ENCODE data around the gene MYCBPAP.

DNA sequence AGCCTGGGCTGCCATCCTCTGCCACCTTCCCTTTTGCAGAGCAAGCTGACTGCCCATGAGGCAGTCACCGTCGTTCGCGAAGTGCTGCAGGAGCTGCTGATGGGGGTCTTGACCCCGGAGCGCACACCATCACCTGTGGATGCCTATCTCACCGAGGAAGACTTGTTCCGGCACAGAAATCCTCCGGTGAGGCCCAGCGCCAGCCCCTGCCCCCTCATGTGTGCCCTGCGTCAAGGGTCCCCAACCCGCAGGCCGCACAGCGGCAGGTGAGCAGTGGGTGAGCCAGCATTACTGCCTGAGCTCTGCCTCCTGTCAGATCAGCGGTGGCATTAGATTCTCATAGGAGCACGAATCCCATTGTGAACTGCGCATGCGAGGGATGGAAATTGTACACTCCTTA is 16.6 kb downstream of the MYCBPAP start:
- TF ChIP-seq POLR2A (IDR thresholded peaks at IDR 0.05) (no peak), CTCF (IDR thresholded peaks at IDR 0.05) (no peak), POLR2AphosphoS5 (IDR thresholded peaks at IDR 0.05) (no peak)
